ENCODE results near the gene SDK2. TPM values are rescaled to one million over a fixed set of nuclear protein-coding genes. Genes with fewer than 3 reads are reported as not detected.

SDK2 gene
- total and polyA plus RNA-seq, 9 of the 15 experiments (the other 6 are each of a cell fraction or from before 2014, with no cell fraction given) = 0.04 TPM; not detected in 8

DNA sequence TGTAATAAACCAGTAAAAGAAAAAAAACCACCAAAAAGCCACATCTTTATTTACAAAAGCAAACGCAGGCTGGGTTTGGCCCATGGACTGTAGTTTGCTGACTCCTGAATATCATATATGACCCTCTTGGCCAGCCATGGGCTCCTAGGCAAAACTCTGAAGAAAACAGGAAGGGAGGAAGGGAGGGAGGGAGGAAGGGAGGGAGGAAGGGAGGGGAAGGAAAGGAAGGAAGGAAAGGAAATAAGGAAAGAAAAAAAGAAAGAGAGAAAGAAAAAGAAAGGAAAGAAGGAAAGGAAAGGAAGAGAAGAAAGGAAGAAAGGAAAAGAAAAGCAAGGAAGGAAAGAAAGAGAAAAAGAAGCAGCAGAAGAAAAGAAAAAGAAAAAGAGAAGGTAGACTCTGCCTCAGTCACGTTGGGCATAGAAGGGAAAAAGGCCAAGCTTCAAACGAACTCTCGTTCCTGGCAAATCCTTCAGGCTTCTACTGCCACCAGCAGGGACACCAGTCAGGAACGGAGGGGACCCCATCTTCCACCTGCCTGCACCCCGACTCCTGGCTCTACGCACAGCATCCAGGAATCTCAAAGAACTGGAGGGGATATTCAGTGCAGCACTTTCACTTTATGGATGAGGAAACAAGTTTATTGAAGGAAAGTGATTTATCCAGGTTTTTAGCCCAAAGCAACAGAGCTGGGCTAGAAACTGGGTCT lies 354.5 kb downstream of the SDK2 start:
- peaks cover 25% of the 10 kb centered on the region; the same call in 2 of the 3 replicates for H3K36me3 ChIP-seq (ENCODE audit: control insufficient read depth, insufficient read depth, low read length)
- ChIA-PET CTCF (ENCODE audit: low intra/inter-chr PET ratio) (no interaction called here), POLR2A (interaction anchor here (0.6 to 0.9 kb wide), 2 partner anchors 9 to 374 kb away, joined by 3 to 4 read pairs; no protein-coding TSS in a partner anchor)
- H3K4me3 ChIP-seq = no peak overlapping the region
- intact Hi-C loops (cut with micrococcal nuclease) = loop anchor here (2.0 kb wide), 1 partner anchor 19 kb away; no protein-coding TSS in a partner anchor
- H3K4me2 ChIP-seq (ENCODE audit: insufficient read depth, low read length) = peak overlapping the region; percentile 34; the same call in 1 of the 2 replicates
- H4K20me1 ChIP-seq (replicated peaks; ENCODE audit: control insufficient read depth, insufficient read depth, low read length) = peaks cover 42% of the 10 kb centered on the region
- in situ Hi-C loops (cut with MboI) = no loop called here
- ATAC-seq (no peak), FAIRE-seq (no peak), DNase-seq (ENCODE audit: extremely low read depth in 1 of 4, low spot score in 3 of 4) (no peak)
- WGBS (ENCODE audit: insufficient coverage, low coverage, missing lambda C conversion rate) = 53% methylated on average over 7 of the region's 7 CpGs
- peaks cover 40 to 61% of the 10 kb centered on the region in 2 experiments for H3K4me1 ChIP-seq (replicated peaks in 1 of 2; ENCODE audit: control insufficient read depth in 2 of 2, insufficient read depth in 2 of 2, low read length in 2 of 2)
- H3K79me2 ChIP-seq (ENCODE audit: control insufficient read depth, insufficient read depth, low read length) = peaks cover 46% of the 10 kb centered on the region; the same call in 2 of the 3 replicates
- H3K27ac ChIP-seq (ENCODE audit: extremely low read depth, low read depth, low read length) = peak overlapping the region; percentile 64; the same call in 1 of the 3 replicates
- peaks cover 17% of the 10 kb centered on the region for H3K9me1 ChIP-seq (ENCODE audit: control insufficient read depth, insufficient read depth, low read length)
- H2AFZ ChIP-seq (ENCODE audit: low read depth, low read length) = no peak overlapping the region
- no peaks in the 10 kb centered on the region for H3K9me3 ChIP-seq (replicated peaks; ENCODE audit: control insufficient read depth, insufficient read depth, low read depth, low read length)
- H3K27me3 ChIP-seq (ENCODE audit: control insufficient read depth in 2 of 2, insufficient read depth in 2 of 2, low read length in 2 of 2) = no peaks in the 10 kb centered on the region
- BruUV-seq (replicated peaks) = no TSS peak
- H3K9ac ChIP-seq (ENCODE audit: insufficient read depth in 1 of 2, low read depth in 2 of 2, low read length in 2 of 2) = peak overlapping the region in 1 of 2 experiments; percentile 47; a peak in 1 of 4 replicates
- no peak for TF ChIP-seq PTBP1 (IDR thresholded peaks at IDR 0.05; ENCODE audit: low read depth, low read length)
- no peak for TF ChIP-seq ZNF707 (CRISPR knock-in tag; conservative IDR thresholded peaks at IDR 0.05)
- TF ChIP-seq SPI1 (IDR thresholded peaks at IDR 0.05; ENCODE audit: borderline replicate concordance, low read depth, low read length) = peak; percentile 25; the same call in 1 of the 2 replicates
- peak; percentile 45; the same call in 1 of the 2 replicates for TF ChIP-seq ZNF263 (CRISPR knock-in tag; IDR thresholded peaks at IDR 0.05; ENCODE audit: borderline replicate concordance)
- TF ChIP-seq CBFB (CRISPR knock-in tag; IDR thresholded peaks at IDR 0.05) = no peak
- TF ChIP-seq, protein P1, sequence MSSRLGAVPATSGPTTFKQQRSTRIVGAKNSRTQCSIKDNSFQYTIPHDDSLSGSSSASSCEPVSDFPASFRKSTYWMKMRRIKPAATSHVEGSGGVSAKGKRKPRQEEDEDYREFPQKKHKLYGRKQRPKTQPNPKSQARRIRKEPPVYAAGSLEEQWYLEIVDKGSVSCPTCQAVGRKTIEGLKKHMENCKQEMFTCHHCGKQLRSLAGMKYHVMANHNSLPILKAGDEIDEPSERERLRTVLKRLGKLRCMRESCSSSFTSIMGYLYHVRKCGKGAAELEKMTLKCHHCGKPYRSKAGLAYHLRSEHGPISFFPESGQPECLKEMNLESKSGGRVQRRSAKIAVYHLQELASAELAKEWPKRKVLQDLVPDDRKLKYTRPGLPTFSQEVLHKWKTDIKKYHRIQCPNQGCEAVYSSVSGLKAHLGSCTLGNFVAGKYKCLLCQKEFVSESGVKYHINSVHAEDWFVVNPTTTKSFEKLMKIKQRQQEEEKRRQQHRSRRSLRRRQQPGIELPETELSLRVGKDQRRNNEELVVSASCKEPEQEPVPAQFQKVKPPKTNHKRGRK (tag; IDR thresholded peaks at IDR 0.05) = peak; percentile 96
- TF ChIP-seq, protein P2, sequence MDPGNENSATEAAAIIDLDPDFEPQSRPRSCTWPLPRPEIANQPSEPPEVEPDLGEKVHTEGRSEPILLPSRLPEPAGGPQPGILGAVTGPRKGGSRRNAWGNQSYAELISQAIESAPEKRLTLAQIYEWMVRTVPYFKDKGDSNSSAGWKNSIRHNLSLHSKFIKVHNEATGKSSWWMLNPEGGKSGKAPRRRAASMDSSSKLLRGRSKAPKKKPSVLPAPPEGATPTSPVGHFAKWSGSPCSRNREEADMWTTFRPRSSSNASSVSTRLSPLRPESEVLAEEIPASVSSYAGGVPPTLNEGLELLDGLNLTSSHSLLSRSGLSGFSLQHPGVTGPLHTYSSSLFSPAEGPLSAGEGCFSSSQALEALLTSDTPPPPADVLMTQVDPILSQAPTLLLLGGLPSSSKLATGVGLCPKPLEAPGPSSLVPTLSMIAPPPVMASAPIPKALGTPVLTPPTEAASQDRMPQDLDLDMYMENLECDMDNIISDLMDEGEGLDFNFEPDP (CRISPR knock-in tag; IDR thresholded peaks at IDR 0.05) = no peak
- no peak for TF ChIP-seq ZEB2 (IDR thresholded peaks at IDR 0.05)
- no peak for TF ChIP-seq TFE3 (CRISPR knock-in tag; IDR thresholded peaks at IDR 0.05)
- TF ChIP-seq, protein P3, sequence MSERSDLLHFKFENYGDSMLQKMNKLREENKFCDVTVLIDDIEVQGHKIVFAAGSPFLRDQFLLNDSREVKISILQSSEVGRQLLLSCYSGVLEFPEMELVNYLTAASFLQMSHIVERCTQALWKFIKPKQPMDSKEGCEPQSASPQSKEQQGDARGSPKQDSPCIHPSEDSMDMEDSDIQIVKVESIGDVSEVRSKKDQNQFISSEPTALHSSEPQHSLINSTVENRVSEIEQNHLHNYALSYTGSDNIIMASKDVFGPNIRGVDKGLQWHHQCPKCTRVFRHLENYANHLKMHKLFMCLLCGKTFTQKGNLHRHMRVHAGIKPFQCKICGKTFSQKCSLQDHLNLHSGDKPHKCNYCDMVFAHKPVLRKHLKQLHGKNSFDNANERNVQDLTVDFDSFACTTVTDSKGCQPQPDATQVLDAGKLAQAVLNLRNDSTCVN (CRISPR knock-in tag; IDR thresholded peaks at IDR 0.05) = no peak
- no peak for TF ChIP-seq DDX20 (tag; IDR thresholded peaks at IDR 0.05; ENCODE audit: low read depth)

All from K562 (cell line).